GM10248 (cell line): ENCODE results near the gene SLC49A3.

Source experiments
- CTCF ChIA-PET: fragments of 300-600 bp; sonication (Branson Sonifier 250); formaldehyde crosslinking; extraction: SDS; loops from one replicate; lab custom pipeline; 2021; ENCODE audit warnings: antibody characterized with exemption; lab: Yijun Ruan, JAX
- POLR2A ChIA-PET: fragments of 350-650 bp; sonication (Branson Sonifier 250); formaldehyde crosslinking; extraction: SDS; loops from one replicate; lab custom pipeline; 2020; ENCODE audit warnings: antibody characterized with exemption; lab: Yijun Ruan, JAX
- DNase-seq: peaks from one replicate; pipeline ENCODE4 v3.0.0; 2012; ENCODE audit errors: extremely low spot score
- CTCF ChIP-seq: IDR thresholded peaks from 2 replicates; pipeline ENCODE4 v1.5.1; 2012; ENCODE audit warnings: mild to moderate bottlenecking, low read depth; ENCODE audit errors: extremely low read depth, missing control alignments, control extremely low read depth

SLC49A3 gene

GRCh38 chr4:726235-726787 is 37.4 kb upstream of the SLC49A3 start:
- CTCF ChIA-PET: interaction anchor here (1.2 kb wide), 2 partner anchors 17 to 260 kb away, joined by 3 read pairs; partner anchors contain the start of gene IDUA
- no peak for DNase-seq

GRCh38 chr4:725391-726234 is 36.7 kb upstream of the SLC49A3 start:
- DNase-seq: no peak
- CTCF ChIA-PET: interaction anchor here (1.2 kb wide), 3 partner anchors 17 to 261 kb away, joined by 3 read pairs; partner anchors contain the start of gene IDUA
- TF ChIP-seq CTCF: no peak
- POLR2A ChIA-PET: no interaction called here

More at GRCh38 chr4:726235-726787, 37.4 kb upstream of the SLC49A3 start:
- TF ChIP-seq CTCF: no peak
- POLR2A ChIA-PET: no interaction called here

- ChIA-PET POLR2A (no interaction called here), CTCF (interaction anchor here (2.2 kb wide), 1 partner anchor 18 kb away, joined by 10 read pairs; no protein-coding TSS in a partner anchor)
- no peak for TF ChIP-seq CTCF
- no peak for DNase-seq
Observed at GRCh38 chr4:723751-724530, 35.0 kb upstream of the SLC49A3 start.

- POLR2A ChIA-PET: no interaction called here
- no peak for TF ChIP-seq CTCF
- CTCF ChIA-PET: interaction anchor here (2.2 kb wide), 1 partner anchor 19 kb away, joined by 10 read pairs; no protein-coding TSS in a partner anchor
- no peak for DNase-seq
Observed at GRCh38 chr4:722851-723360, 34.0 kb upstream of the SLC49A3 start.

- ChIA-PET CTCF (interaction anchor here (2.2 kb wide), 1 partner anchor 20 kb away, joined by 10 read pairs; no protein-coding TSS in a partner anchor), POLR2A (no interaction called here)
- TF ChIP-seq CTCF: no peak
- no peak for DNase-seq
Observed at GRCh38 chr4:722169-722725, 33.3 kb upstream of the SLC49A3 start.
